ENCODE results near the gene EPAS1. TPM values are rescaled to one million over a fixed set of nuclear protein-coding genes. Genes with fewer than 3 reads are reported as not detected.
A peak's percentile ranks its signal among the peaks of the same experiment; 100 is the strongest.

The EPAS1 gene
- total RNA-seq, 4 donors from 2014 or later, result 126 to 249 (median 148) TPM

GRCh38 chr2:46268196-46268595, 29.0 kb upstream of the EPAS1 start:
- H3K4me3 ChIP-seq (ENCODE audit: low read depth, poor library complexity, severe bottlenecking), result no peak overlapping the region
- 46 to 50% methylated on average over 2 of the region's 2 CpGs for WGBS, 2 donors
- TF ChIP-seq CTCF (IDR thresholded peaks at IDR 0.05) (no peak), POLR2A (IDR thresholded peaks at IDR 0.05) (no peak)
- DNase-seq (ENCODE audit: low spot score in 2 of 2), result no peak
- intact Hi-C loops (cut with DNase I; ENCODE audit: low total_unique reads), result no loop called here

- intact Hi-C loops (cut with DNase I; ENCODE audit: low total_unique reads), result no loop called here
Observed at GRCh38 chr2:46269001-46269400, 28.2 kb upstream of the EPAS1 start.

GRCh38 chr2:46269544-46270273, 27.5 kb upstream of the EPAS1 start:
- H3K4me3 ChIP-seq (ENCODE audit: low read depth, poor library complexity, severe bottlenecking), result no peak overlapping the region
- intact Hi-C loops (cut with DNase I; ENCODE audit: low total_unique reads), result no loop called here
- TF ChIP-seq POLR2A (IDR thresholded peaks at IDR 0.05), result no peak
- peak in 1 of 2 donors; percentile 66 for DNase-seq (ENCODE audit: low spot score in 2 of 2)
- 74 to 79% methylated on average over 11 of the region's 11 CpGs for WGBS, 2 donors

More at GRCh38 chr2:46269001-46269400, 28.2 kb upstream of the EPAS1 start:
- DNase-seq (ENCODE audit: low spot score in 2 of 2), result no peak
- WGBS, 2 donors, result 86 to 87% methylated on average over 4 of the region's 4 CpGs
- H3K4me3 ChIP-seq (ENCODE audit: low read depth, poor library complexity, severe bottlenecking), result no peak overlapping the region
- TF ChIP-seq POLR2A (IDR thresholded peaks at IDR 0.05) (no peak), CTCF (IDR thresholded peaks at IDR 0.05) (no peak)

GRCh38 chr2:46270384-46270783, 26.8 kb upstream of the EPAS1 start:
- TF ChIP-seq CTCF (IDR thresholded peaks at IDR 0.05) (no peak), POLR2A (IDR thresholded peaks at IDR 0.05) (no peak)
- peak in 1 of 2 donors; percentile 79 for DNase-seq (ENCODE audit: low spot score in 2 of 2)
- WGBS, 2 donors, result 67 to 69% methylated on average over 2 of the region's 2 CpGs
- H3K4me3 ChIP-seq (ENCODE audit: low read depth, poor library complexity, severe bottlenecking), result no peak overlapping the region
- intact Hi-C loops (cut with DNase I; ENCODE audit: low total_unique reads), result no loop called here

GRCh38 chr2:46273225-46273863, 23.9 kb upstream of the EPAS1 start:
- no peak overlapping the region for H3K4me3 ChIP-seq (ENCODE audit: low read depth, poor library complexity, severe bottlenecking)
- TF ChIP-seq CTCF (IDR thresholded peaks at IDR 0.05) (no peak), POLR2A (IDR thresholded peaks at IDR 0.05) (no peak)
- intact Hi-C loops (cut with DNase I; ENCODE audit: low total_unique reads), result no loop called here
- WGBS, 2 donors, result 74 to 81% methylated on average over 7 of the region's 7 CpGs
- peak in 1 of 2 donors; percentile 48 for DNase-seq (ENCODE audit: low spot score in 2 of 2)

- TF ChIP-seq POLR2A (IDR thresholded peaks at IDR 0.05), result no peak
- TF ChIP-seq CTCF (IDR thresholded peaks at IDR 0.05), result no peak
- DNase-seq (ENCODE audit: low spot score in 2 of 2), result peak in 1 of 2 donors; percentile 52
- 65 to 79% methylated on average over 5 of the region's 5 CpGs for WGBS, 2 donors
- intact Hi-C loops (cut with DNase I; ENCODE audit: low total_unique reads), result no loop called here
- H3K4me3 ChIP-seq (ENCODE audit: low read depth, poor library complexity, severe bottlenecking), result no peak overlapping the region
Observed at GRCh38 chr2:46273919-46274318, 23.3 kb upstream of the EPAS1 start.
